H9 (cell line): Measurements from ENCODE around the gene PACRGL. TPM values are rescaled to one million over a fixed set of nuclear protein-coding genes. Genes with fewer than 3 reads are reported as not detected.
"Not testable (repeated sequence)": the region's sequence is repeated elsewhere in the genome, so short reads cannot be mapped to it uniquely, and the experiment has no call there.

Experiments
- DNase-seq: peaks from one replicate; pipeline ENCODE4 v3.0.0-alpha.2; 2017
- H2AFZ ChIP-seq: one replicate; pipeline ENCODE4 v1.6.1; 2013; ENCODE audit warnings: mild to moderate bottlenecking, low read length, control low read depth, moderate library complexity
- H2AK5ac ChIP-seq: 2 replicates; pipeline ENCODE4 v1.6.1; 2013; ENCODE audit warnings: low read length, control low read depth, mixed read lengths; ENCODE audit not compliant: insufficient read length
- H2BK120ac ChIP-seq: one replicate; pipeline ENCODE4 v1.6.1; 2013; ENCODE audit warnings: low read depth, mild to moderate bottlenecking, low read length, control low read depth, inconsistent platforms; ENCODE audit not compliant: poor library complexity, severe bottlenecking
- H2BK12ac ChIP-seq: 2 replicates; pipeline ENCODE4 v1.6.1; 2013; ENCODE audit warnings: low read length, control low read depth, mixed read lengths, low read depth; ENCODE audit not compliant: insufficient read length
- H2BK15ac ChIP-seq: 2 replicates; pipeline ENCODE4 v1.6.1; 2013; ENCODE audit warnings: low read depth, low read length, control low read depth
- H2BK20ac ChIP-seq: one replicate; pipeline ENCODE4 v1.6.1; 2013; ENCODE audit warnings: low read depth, mild to moderate bottlenecking, low read length, control low read depth, inconsistent platforms; ENCODE audit not compliant: poor library complexity, severe bottlenecking
- H2BK5ac ChIP-seq: 2 replicates; pipeline ENCODE4 v1.6.1; 2013; ENCODE audit warnings: low read length, control low read depth, mixed read lengths; ENCODE audit not compliant: insufficient read length
- H3K14ac ChIP-seq: 2 replicates; pipeline ENCODE4 v1.6.1; 2013; ENCODE audit warnings: low read length, control low read depth; ENCODE audit not compliant: insufficient read depth
- H3K18ac ChIP-seq: 2 replicates; pipeline ENCODE4 v1.6.1; 2013; ENCODE audit warnings: low read depth, mild to moderate bottlenecking, mixed read lengths, low read length, control low read depth; ENCODE audit not compliant: insufficient read length
- H3K23ac ChIP-seq: 2 replicates; pipeline ENCODE4 v1.6.1; 2013; ENCODE audit warnings: low read length, control low read depth, mixed read lengths, low read depth; ENCODE audit not compliant: insufficient read length
- H3K23me2 ChIP-seq: 2 replicates; pipeline ENCODE4 v1.6.1; 2013; ENCODE audit warnings: low read depth, mild to moderate bottlenecking, mixed read lengths, low read length, control low read depth; ENCODE audit not compliant: insufficient read length, poor library complexity, severe bottlenecking
- H3K27ac ChIP-seq: 2 replicates; pipeline ENCODE4 v1.5.1; 2013; ENCODE audit warnings: low read length, control low read depth, mixed read lengths, low read depth; ENCODE audit not compliant: insufficient read length
- H3K27me3 ChIP-seq: 2 replicates; pipeline ENCODE4 v1.6.1; 2013; ENCODE audit warnings: low read length, control low read depth, inconsistent platforms; ENCODE audit not compliant: insufficient read depth
- H3K4ac ChIP-seq: 2 replicates; pipeline ENCODE4 v1.6.1; 2013; ENCODE audit warnings: low read depth, mild to moderate bottlenecking, control low read depth, inconsistent platforms, low read length, moderate library complexity
- H3K4me1 ChIP-seq: 2 replicates; pipeline ENCODE4 v1.6.1; 2013; ENCODE audit warnings: low read length, control low read depth, inconsistent platforms; ENCODE audit not compliant: insufficient read depth
- H3K4me2 ChIP-seq: 2 replicates; pipeline ENCODE4 v1.6.1; 2013; ENCODE audit warnings: low read length, control low read depth, mixed read lengths; ENCODE audit not compliant: insufficient read length, insufficient read depth
- H3K56ac ChIP-seq: 2 replicates; pipeline ENCODE4 v1.6.1; 2013; ENCODE audit warnings: low read depth, mild to moderate bottlenecking, mixed read lengths, low read length, control low read depth; ENCODE audit not compliant: insufficient read length
- H3K79me1 ChIP-seq: 2 replicates; pipeline ENCODE4 v1.6.1; 2013; ENCODE audit warnings: low read depth, mild to moderate bottlenecking, moderate library complexity, low read length, control low read depth, inconsistent platforms; ENCODE audit not compliant: insufficient read depth, poor library complexity, severe bottlenecking
- H3K79me2 ChIP-seq: 2 replicates; pipeline ENCODE4 v1.6.1; 2013; ENCODE audit warnings: low read length, control low read depth, inconsistent platforms; ENCODE audit not compliant: insufficient read depth
- H3K9ac ChIP-seq: 2 replicates; pipeline ENCODE4 v1.6.1; 2013; ENCODE audit warnings: low read length, control low read depth, mixed read lengths; ENCODE audit not compliant: insufficient read length; ENCODE audit errors: extremely low read depth
- H3K9me3 ChIP-seq: one replicate; pipeline ENCODE4 v1.6.1; 2013; ENCODE audit warnings: low read depth, low read length, inconsistent platforms; ENCODE audit not compliant: control insufficient read depth
- H3T11ph ChIP-seq: one replicate; pipeline ENCODE4 v1.6.1; 2013; ENCODE audit warnings: mild to moderate bottlenecking, low read length, control low read depth, inconsistent platforms
- H4K20me1 ChIP-seq: one replicate; pipeline ENCODE4 v1.6.1; 2013; ENCODE audit not compliant: control insufficient read depth, insufficient read length, insufficient read depth
- H4K5ac ChIP-seq: 2 replicates; pipeline ENCODE4 v1.6.1; 2013; ENCODE audit warnings: low read depth, mild to moderate bottlenecking, mixed read lengths, low read length, control low read depth; ENCODE audit not compliant: insufficient read length
- H4K8ac ChIP-seq: replicated peaks from 2 replicates; pipeline ENCODE4 v1.6.1; 2013; ENCODE audit warnings: low read length, control low read depth, mixed read lengths, low read depth; ENCODE audit not compliant: insufficient read length
- H4K91ac ChIP-seq: 2 replicates; pipeline ENCODE4 v1.6.1; 2013; ENCODE audit warnings: low read depth, mild to moderate bottlenecking, moderate library complexity, mixed read lengths, low read length, control low read depth; ENCODE audit not compliant: insufficient read length
- H3K27ac Mint-ChIP-seq, 3 experiments: 2 replicates in 2 of 3; 3 replicates in 1 of 3; pipeline ENCODE4 v1.8.0; 2020 to 2021; ENCODE audit warnings: mixed read lengths in 3 of 3, mild to moderate bottlenecking in 1 of 3, moderate library complexity in 1 of 3
- H3K27me3 Mint-ChIP-seq: 2 replicates; pipeline ENCODE4 v1.8.0; 2021; ENCODE audit warnings: low read depth, mild to moderate bottlenecking, moderate library complexity, mixed read lengths
- H3K36me3 Mint-ChIP-seq, 3 experiments: 2 replicates in 2 of 3; 3 replicates in 1 of 3; pipeline ENCODE4 v1.8.0; 2020 to 2021; ENCODE audit warnings: low read depth in 3 of 3, mixed read lengths in 3 of 3; ENCODE audit not compliant: insufficient read depth in 1 of 3
- H3K4me1 Mint-ChIP-seq, 2 experiments: 2 replicates each; pipeline ENCODE4 v1.8.0; 2020; ENCODE audit warnings: mixed read lengths in 2 of 2
- H3K4me3 Mint-ChIP-seq, 2 experiments: 2 replicates in 1 of 2; 3 replicates in 1 of 2; pipeline ENCODE4 v1.8.0; 2020 to 2021; ENCODE audit warnings: mild to moderate bottlenecking in 2 of 2, mixed read lengths in 2 of 2, moderate library complexity in 1 of 2
- H3K9me3 Mint-ChIP-seq, 2 experiments: 2 replicates in 1 of 2; 3 replicates in 1 of 2; pipeline ENCODE4 v1.8.0; 2020; ENCODE audit warnings: mild to moderate bottlenecking in 2 of 2, mixed read lengths in 2 of 2, moderate library complexity in 1 of 2
- WGBS: extraction: QIAGEN DNeasy Blood & Tissue Kit; methylation state at CpG from one replicate; pipeline ENCODE4 v1.1.7; 2013; ENCODE audit warnings: missing lambda C conversion rate, low lambda C conversion rate, mixed read lengths; ENCODE audit not compliant: insufficient read length; ENCODE audit errors: extremely low coverage; 5-methylcytosine and 5-hydroxymethylcytosine counted together
- total RNA-seq: library from RNA; stranded (reverse); gene quantifications from 2 replicates; pipeline ENCODE4 v1.2.1, GENCODE V29; 2021
- TF ChIP-seq, protein P1 (sequence below): fragments of 200-600 bp; sonication (generic); conservative IDR thresholded peaks from 3 replicates; pipeline ENCODE4 v1.8.0; 2021; ENCODE audit warnings: antibody characterized with exemption, mild to moderate bottlenecking

PACRGL gene
- total RNA-seq, 1 experiment from 2014 or later = 18.7 TPM

DNA sequence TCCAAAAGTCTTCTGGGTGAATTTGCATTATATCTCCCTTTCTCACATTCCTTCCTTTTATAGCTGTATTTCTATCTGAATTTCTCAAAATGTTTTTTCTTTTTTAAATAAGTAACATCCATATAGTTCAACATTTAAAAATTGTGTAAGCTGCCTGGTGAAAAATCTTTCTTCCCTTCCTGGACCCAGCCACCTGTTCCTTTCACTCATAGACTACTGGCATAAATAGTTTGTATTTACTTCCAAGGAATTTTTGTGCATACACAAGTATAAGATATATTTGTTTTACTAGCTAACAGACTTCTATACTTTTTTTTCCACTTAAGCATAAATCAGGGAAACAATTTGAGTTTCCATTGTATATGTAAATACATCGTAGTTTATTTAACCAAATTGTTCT is 35.7 kb downstream of the PACRGL start:
- Histone ChIP-seq H2AK5ac (no peak overlapping the region), H4K20me1 (no peaks in the 10 kb centered on the region), H4K8ac (no peak overlapping the region), H2BK120ac (no peak overlapping the region), H4K5ac (no peak overlapping the region), H3K79me1 (no peaks in the 10 kb centered on the region), H3K23ac (no peak overlapping the region), H3K4me1 (no peaks in the 10 kb centered on the region), H3K27ac (no peak overlapping the region), H2BK5ac (no peak overlapping the region), H2BK15ac (no peak overlapping the region), H2BK20ac (no peak overlapping the region), H4K91ac (no peak overlapping the region), H3K4me2 (no peak overlapping the region), H3K23me2 (no peaks in the 10 kb centered on the region), H3K18ac (no peak overlapping the region), H3K14ac (no peak overlapping the region), H3K9me3 (peaks cover 25% of the 10 kb centered on the region), H3K9ac (no peak overlapping the region), H3K56ac (no peak overlapping the region), H3K27me3 (no peaks in the 10 kb centered on the region), H3K4ac (no peak overlapping the region), H3T11ph (no peak overlapping the region), H3K79me2 (no peaks in the 10 kb centered on the region), H2BK12ac (no peak overlapping the region), H2AFZ (no peak overlapping the region)
- no CpG with 5 or more reads among the region's 1 CpG for WGBS
- DNase-seq = no peak
- Mint-ChIP-seq H3K4me3 (no peak overlapping the region), H3K36me3 (peaks cover 47 to 77% (median 69%) of the 10 kb centered on the region in 3 experiments), H3K27ac (no peak overlapping the region), H3K27me3 (peaks cover 6% of the 10 kb centered on the region), H3K4me1 (no peaks in the 10 kb centered on the region), H3K9me3 (peaks cover 46 to 47% of the 10 kb centered on the region in 2 experiments)
- TF ChIP-seq, protein P1, sequence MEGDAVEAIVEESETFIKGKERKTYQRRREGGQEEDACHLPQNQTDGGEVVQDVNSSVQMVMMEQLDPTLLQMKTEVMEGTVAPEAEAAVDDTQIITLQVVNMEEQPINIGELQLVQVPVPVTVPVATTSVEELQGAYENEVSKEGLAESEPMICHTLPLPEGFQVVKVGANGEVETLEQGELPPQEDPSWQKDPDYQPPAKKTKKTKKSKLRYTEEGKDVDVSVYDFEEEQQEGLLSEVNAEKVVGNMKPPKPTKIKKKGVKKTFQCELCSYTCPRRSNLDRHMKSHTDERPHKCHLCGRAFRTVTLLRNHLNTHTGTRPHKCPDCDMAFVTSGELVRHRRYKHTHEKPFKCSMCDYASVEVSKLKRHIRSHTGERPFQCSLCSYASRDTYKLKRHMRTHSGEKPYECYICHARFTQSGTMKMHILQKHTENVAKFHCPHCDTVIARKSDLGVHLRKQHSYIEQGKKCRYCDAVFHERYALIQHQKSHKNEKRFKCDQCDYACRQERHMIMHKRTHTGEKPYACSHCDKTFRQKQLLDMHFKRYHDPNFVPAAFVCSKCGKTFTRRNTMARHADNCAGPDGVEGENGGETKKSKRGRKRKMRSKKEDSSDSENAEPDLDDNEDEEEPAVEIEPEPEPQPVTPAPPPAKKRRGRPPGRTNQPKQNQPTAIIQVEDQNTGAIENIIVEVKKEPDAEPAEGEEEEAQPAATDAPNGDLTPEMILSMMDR = no peak

DNA sequence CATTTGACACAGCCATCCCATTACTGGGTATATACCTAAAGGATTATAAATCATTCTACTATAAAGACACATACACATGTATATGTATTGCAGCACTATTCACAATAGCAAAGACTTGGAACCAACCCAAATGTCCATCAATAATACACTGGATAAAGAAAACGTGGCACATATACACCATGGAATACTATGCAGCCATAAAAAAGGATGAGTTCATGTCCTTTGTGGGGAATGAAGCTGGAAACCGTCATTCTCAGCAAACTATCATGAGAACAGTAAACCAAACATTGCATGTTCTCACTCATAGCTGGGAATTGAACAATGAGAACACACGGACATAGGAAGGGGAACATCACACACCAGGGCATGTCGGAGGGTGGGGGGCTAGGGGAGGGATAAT is 45.7 kb downstream of the PACRGL start:
- H3K4ac ChIP-seq, H4K20me1 ChIP-seq, H3K27me3 ChIP-seq, H3K27me3 Mint-ChIP-seq, H3T11ph ChIP-seq, H4K91ac ChIP-seq, H2BK5ac ChIP-seq, H3K79me1 ChIP-seq, H4K8ac ChIP-seq, H2BK20ac ChIP-seq, DNase-seq, H3K9me3 ChIP-seq, H3K23me2 ChIP-seq, H3K56ac ChIP-seq, H2BK120ac ChIP-seq, H3K14ac ChIP-seq, H2BK15ac ChIP-seq, H3K27ac ChIP-seq, H3K4me1 ChIP-seq, H2AK5ac ChIP-seq, H3K23ac ChIP-seq, H4K5ac ChIP-seq, H3K4me2 ChIP-seq, H3K4me3 Mint-ChIP-seq, H2AFZ ChIP-seq, H3K79me2 ChIP-seq, H3K9ac ChIP-seq, H3K27ac Mint-ChIP-seq, H3K18ac ChIP-seq, H2BK12ac ChIP-seq, H3K4me1 Mint-ChIP-seq: not testable (repeated sequence)
- H3K9me3 Mint-ChIP-seq = peaks cover 19 to 22% of the 10 kb centered on the region in 2 experiments
- WGBS = no CpG with 5 or more reads among the region's 4 CpGs
- H3K36me3 Mint-ChIP-seq = peaks cover 7 to 26% (median 15%) of the 10 kb centered on the region in 3 experiments
